H1 (cell line): ENCODE measurements around the gene TMEM271. TPM values are rescaled to one million over a fixed set of nuclear protein-coding genes. Genes with fewer than 3 reads are reported as not detected.

ENCODE experiments used
- EZH2 ChIP-seq: fragments of 200-600 bp; sonication (generic); IDR thresholded peaks from 2 replicates; pipeline ENCODE4 v1.7.1; 2012; ENCODE audit warnings: low read depth, mild to moderate bottlenecking, moderate library complexity, low read length, inconsistent platforms; ENCODE audit not compliant: severe bottlenecking
- FOSL1 ChIP-seq: IDR thresholded peaks from 2 replicates; pipeline ENCODE4 v1.6.1; 2011; ENCODE audit warnings: mild to moderate bottlenecking, low read depth, low read length, moderate library complexity; ENCODE audit not compliant: insufficient read depth
- JUND ChIP-seq: IDR thresholded peaks from 2 replicates; pipeline ENCODE4 v1.6.1; 2011; ENCODE audit warnings: mild to moderate bottlenecking, improper control_type of control experiment, low read length
- RBBP5 ChIP-seq: IDR thresholded peaks from 2 replicates; pipeline ENCODE4 v1.7.1; 2012; ENCODE audit warnings: low read depth, mild to moderate bottlenecking, inconsistent platforms, low read length, moderate library complexity, borderline replicate concordance
- TAF1 ChIP-seq: IDR thresholded peaks from 2 replicates; pipeline ENCODE4 v1.6.1; 2011; ENCODE audit warnings: mild to moderate bottlenecking, low read depth, low read length
- TEAD4 ChIP-seq: IDR thresholded peaks from 2 replicates; pipeline ENCODE4 v1.6.1; 2012; ENCODE audit warnings: low read depth, low read length, inconsistent platforms, mixed read lengths
- polyA plus RNA-seq, 7 experiments: library from polyadenylated mRNA; depleted of rRNA in 3 of 7; stranded (reverse) in 5 of 7; unstranded in 2 of 7; fragments of >200 nt in 5 of 7; fragments of 200-250 nt in 2 of 7; gene quantifications; 1 replicate in 5 of 7; 2 replicates in 1 of 7; 4 replicates in 1 of 7; pipeline versions ENCODE4 v1.2.1 to v1.2.3, GENCODE V29; 2011 to 2013; ENCODE audit warnings: missing spikeins in 2 of 7, mixed read lengths in 2 of 7
- total RNA-seq: library from RNA; stranded (reverse); fragmentation: NEBNext Ultra II Directional; extraction: Animal tissue kit (Norgen Biotek cat#: 25700); gene quantifications from 2 replicates; pipeline ENCODE4 v1.2.1, GENCODE V29; 2021

The TMEM271 gene
- total and polyA plus RNA-seq, 2 of the 8 experiments (the other 6 are each of a cell fraction or from before 2014, with no cell fraction given): 0.08 to 0.35 TPM

DNA sequence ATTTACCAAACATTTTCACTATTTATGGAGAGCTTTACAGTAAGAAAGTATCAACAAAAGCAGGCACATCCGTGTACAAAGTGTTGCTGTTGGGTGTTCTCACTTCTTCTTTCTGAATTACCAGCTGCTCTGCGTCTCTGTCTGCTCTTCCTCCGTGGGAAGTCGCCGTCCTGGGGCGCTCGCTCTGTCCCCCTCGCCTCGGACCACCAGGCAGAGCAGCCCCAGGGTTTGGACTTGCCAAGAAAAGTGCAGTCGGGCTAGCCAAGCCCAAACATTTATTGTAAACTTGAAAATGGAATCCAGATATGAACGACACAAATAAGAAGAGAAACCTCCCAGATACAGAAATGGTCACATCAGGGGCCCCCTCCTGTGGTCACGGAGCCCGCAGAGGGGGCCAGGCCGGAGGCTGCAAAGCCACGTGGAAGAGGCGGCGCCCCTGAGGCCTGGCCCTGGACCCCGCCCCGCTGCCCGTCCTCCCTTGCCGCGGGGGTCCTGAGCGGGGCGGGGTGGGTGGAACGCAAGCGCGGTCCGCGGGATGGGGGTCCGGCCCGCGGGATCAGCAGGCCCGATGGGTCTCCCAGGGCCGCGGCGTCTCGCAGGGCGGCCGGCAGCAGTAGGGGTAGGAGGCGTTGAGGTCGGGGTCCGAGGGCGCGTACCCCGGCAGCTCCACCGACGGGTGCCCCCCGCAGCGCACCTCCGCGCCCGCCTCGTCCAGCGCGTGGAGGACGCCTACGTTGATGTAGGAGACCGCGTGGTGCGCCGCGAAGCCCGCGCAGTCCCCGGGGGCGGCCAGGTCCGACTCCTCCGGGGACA is 1.5 kb downstream of the TMEM271 start (continued):
- TF ChIP-seq JUND (no peak), TAF1 (no peak), RBBP5 (no peak), EZH2 (peak; percentile 67), TEAD4 (no peak), FOSL1 (no peak)
